GM12878 (cell line): ENCODE data around the gene CASTOR1. TPM values are rescaled to one million over a fixed set of nuclear protein-coding genes. Genes with fewer than 3 reads are reported as not detected.

Experiments
- ATAC-seq: fragments of 200-7000 bp; cut with Tn5 transposase; 3 replicates; pipeline ENCODE4 v1.9.1; 2020; ENCODE audit warnings: mild to moderate bottlenecking, moderate library complexity
- BruUV-seq: library from RNA; stranded (reverse); fragments of 400-500 nt; replicated peaks from 2 replicates; lab custom pipeline; 2021; lab: Mats Ljungman, UMichigan
- CTCF ChIA-PET: fragments of 300-600 bp; sonication (Branson Sonifier 250); formaldehyde crosslinking; extraction: SDS; loops from one replicate; lab custom pipeline; 2021; ENCODE audit warnings: inconsistent platforms; lab: Yijun Ruan, JAX
- POLR2A ChIA-PET: fragments of 350-600 bp; formaldehyde crosslinking; extraction: SDS; loops from one replicate; lab custom pipeline; 2021; ENCODE audit warnings: inconsistent platforms; lab: Charles Lee
- RAD21 ChIA-PET: fragments of 300-600 bp; sonication (Branson Sonifier 250); formaldehyde crosslinking; loops from one replicate; lab custom pipeline; 2023; ENCODE audit warnings: antibody characterized with exemption; ENCODE audit not compliant: unreplicated experiment; lab: Charles Lee
- SMC1A ChIA-PET: fragments of 300-600 bp; sonication (Branson Sonifier 250); formaldehyde crosslinking; loops from one replicate; lab custom pipeline; 2023; ENCODE audit not compliant: unreplicated experiment, uncharacterized antibody; lab: Charles Lee
- DNase-seq: peaks from one replicate; pipeline ENCODE4 v3.0.0-alpha.2; 2011; ENCODE audit warnings: low read depth, low spot score
- FAIRE-seq: peaks from 3 replicates; lab custom pipeline; 2011; peaks lifted over from hg19 to GRCh38; lab: Jason Lieb, UNC
- H2AFZ ChIP-seq: 2 replicates; pipeline ENCODE4 v1.6.0; 2011; ENCODE audit warnings: low read depth, low read length, control low read depth; ENCODE audit not compliant: control insufficient read depth
- H3K27ac ChIP-seq: 2 replicates; pipeline ENCODE4 v1.5.1; 2011; ENCODE audit warnings: control low read depth; ENCODE audit not compliant: control insufficient read depth, insufficient read depth
- H3K27me3 ChIP-seq, 2 experiments: replicated peaks in 1 of 2; 2 replicates each; pipeline versions ENCODE4 v1.6.0 to v1.6.1; 2011; ENCODE audit warnings: low read length in 1 of 2; ENCODE audit not compliant: control insufficient read depth in 2 of 2, insufficient read depth in 2 of 2
- H3K36me3 ChIP-seq, 2 experiments: 2 replicates each; pipeline ENCODE4 v1.5.1; 2011; ENCODE audit warnings: low read length in 1 of 2; ENCODE audit not compliant: control insufficient read depth in 2 of 2, insufficient read depth in 2 of 2
- H3K4me1 ChIP-seq: 2 replicates; pipeline ENCODE4 v1.6.1; 2011; ENCODE audit warnings: mild to moderate bottlenecking, low read length, moderate library complexity, mixed read lengths; ENCODE audit not compliant: control insufficient read depth, insufficient read depth
- H3K4me2 ChIP-seq: 2 replicates; pipeline ENCODE4 v1.6.0; 2011; ENCODE audit warnings: control low read depth; ENCODE audit not compliant: control insufficient read depth, insufficient read depth
- H3K4me3 ChIP-seq: fragments of 200-600 bp; sonication (generic); 2 replicates; pipeline ENCODE4 v1.5.1; 2016
- H3K79me2 ChIP-seq: 2 replicates; pipeline ENCODE4 v1.6.0; 2011; ENCODE audit warnings: low read length; ENCODE audit not compliant: control insufficient read depth, insufficient read depth
- H3K9ac ChIP-seq: 2 replicates; pipeline ENCODE4 v1.8.0; 2011; ENCODE audit warnings: low read length, control low read depth, mixed read lengths; ENCODE audit not compliant: control insufficient read depth, insufficient read depth
- H3K9me3 ChIP-seq: replicated peaks from 3 replicates; pipeline ENCODE4 v1.5.1; 2011; ENCODE audit warnings: mild to moderate bottlenecking, low read length; ENCODE audit not compliant: control insufficient read depth, insufficient read depth
- H4K20me1 ChIP-seq: 2 replicates; pipeline ENCODE4 v1.6.0; 2011; ENCODE audit not compliant: control insufficient read depth, insufficient read depth
- BCL3 ChIP-seq: IDR thresholded peaks from 2 replicates; pipeline ENCODE4 v1.6.1; 2011; ENCODE audit warnings: borderline replicate concordance, low read depth, mild to moderate bottlenecking, moderate library complexity, low read length; ENCODE audit not compliant: insufficient read depth, poor library complexity, severe bottlenecking
- CHD2 ChIP-seq: IDR thresholded peaks from 2 replicates; pipeline ENCODE4 v1.6.1; 2011; ENCODE audit warnings: low read depth, low read length, improper control_type of control experiment, borderline replicate concordance
- E2F8 ChIP-seq: fragments of 450-650 bp; IDR thresholded peaks from 2 replicates; pipeline ENCODE4 v1.6.1; 2018; ENCODE audit warnings: mild to moderate bottlenecking, low read depth, moderate library complexity; ENCODE audit not compliant: partially characterized antibody
- EZH2 ChIP-seq: IDR thresholded peaks from 2 replicates; pipeline ENCODE4 v1.6.1; 2012; ENCODE audit warnings: low read depth, mild to moderate bottlenecking, control low read depth, inconsistent platforms, low read length, borderline replicate concordance; ENCODE audit not compliant: control insufficient read depth
- FOS ChIP-seq: IDR thresholded peaks from 3 replicates; pipeline ENCODE4 v1.6.1; 2011; ENCODE audit warnings: borderline replicate concordance; ENCODE audit not compliant: insufficient read length; ENCODE audit errors: extremely low read depth
- GABPA ChIP-seq: IDR thresholded peaks from 2 replicates; pipeline ENCODE4 v1.6.1; 2014; ENCODE audit warnings: antibody characterized with exemption, low read depth, mild to moderate bottlenecking, inconsistent platforms
- HDAC2 ChIP-seq: fragments of 200-600 bp; sonication (generic); IDR thresholded peaks from 2 replicates; pipeline ENCODE4 v1.6.1; 2017
- MEF2A ChIP-seq: IDR thresholded peaks from 2 replicates; pipeline ENCODE4 v1.6.1; 2011; ENCODE audit warnings: low read depth, mild to moderate bottlenecking, low read length, moderate library complexity; ENCODE audit not compliant: insufficient read depth
- RAD21 ChIP-seq: IDR thresholded peaks from 2 replicates; pipeline ENCODE4 v1.6.1; 2011; ENCODE audit warnings: mild to moderate bottlenecking, low read depth, low read length, moderate library complexity; ENCODE audit not compliant: insufficient read depth
- RBBP5 ChIP-seq: fragments of 200-600 bp; sonication (generic); conservative IDR thresholded peaks from 2 replicates; pipeline ENCODE4 v1.6.1; 2016
- STAT3 ChIP-seq: IDR thresholded peaks from 2 replicates; pipeline ENCODE4 v1.6.1; 2011; ENCODE audit warnings: low read depth, low read length, improper control_type of control experiment
- YY1 ChIP-seq: IDR thresholded peaks from 2 replicates; pipeline ENCODE4 v1.6.1; 2011; ENCODE audit warnings: low read depth, mild to moderate bottlenecking, low read length
- ZBED1 ChIP-seq: IDR thresholded peaks from 2 replicates; pipeline ENCODE4 v1.6.1; 2016; ENCODE audit warnings: borderline replicate concordance
- ZBTB33 ChIP-seq: fragments of 450-650 bp; IDR thresholded peaks from 2 replicates; pipeline ENCODE4 v1.6.1; 2017; ENCODE audit warnings: mild to moderate bottlenecking
- ZNF207 ChIP-seq: fragments of 450-650 bp; IDR thresholded peaks from 2 replicates; pipeline ENCODE4 v1.6.1; 2014; ENCODE audit warnings: antibody characterized with exemption, mild to moderate bottlenecking, borderline replicate concordance
- ZZZ3 ChIP-seq: IDR thresholded peaks from 2 replicates; pipeline ENCODE4 v1.6.1; 2011; ENCODE audit warnings: low read depth; ENCODE audit not compliant: control insufficient read depth, insufficient read length
- WGBS: methylation state at CpG from one replicate; pipeline ENCODE4 v1.1.6; 2016; ENCODE audit warnings: low lambda C conversion rate; ENCODE audit not compliant: insufficient replicate concordance, insufficient coverage; ENCODE audit errors: missing lambda C conversion rate; 5-methylcytosine and 5-hydroxymethylcytosine counted together
- in situ Hi-C: fragments of 300-500 bp; cut with MboI; formaldehyde crosslinking; loops from 9 replicates; pipeline ENCODE4 v1.14.3; 2018; ENCODE audit warnings: mixed read lengths
- intact Hi-C: fragments of 100-400 bp; cut with micrococcal nuclease; formaldehyde crosslinking; loops from one replicate; pipeline ENCODE4 v1.14.2; 2022; ENCODE audit not compliant: unreplicated experiment
- polyA plus RNA-seq, 11 experiments: library from polyadenylated mRNA; depleted of rRNA in 4 of 11; unstranded in 6 of 11; stranded (reverse) in 5 of 11; fragments of >200 nt; fragmentation: Nextera tagmentation in 4 of 11; fragmentation: Illumina TruSeq in 1 of 11; extraction: Ambion mirVana in 4 of 11; extraction: Trizol in 1 of 11; gene quantifications; 1 replicate in 1 of 11; 2 replicates in 10 of 11; pipeline versions ENCODE4 v1.2.1 to v1.2.3, GENCODE V29; 2011 to 2016; ENCODE audit warnings: inconsistent platforms in 2 of 11, missing spikeins in 2 of 11, low read depth in 1 of 11
- total RNA-seq, 4 experiments: library from RNA; depleted of rRNA in 3 of 4; stranded (reverse); fragments of >200 nt in 3 of 4; fragmentation: Illumina TruSeq in 1 of 4; extraction: Trizol in 1 of 4; gene quantifications; 2 replicates each; pipeline versions ENCODE4 v1.2.1 to v1.2.3, GENCODE V29; 2013 to 2021

Gene CASTOR1
- total and polyA plus RNA-seq, 10 of the 15 experiments (the other 5 are each of a cell fraction or from before 2014, with no cell fraction given) = 0.31 to 9.1 (median 3.3) TPM

GRCh38 chr22:30336752-30337460 lies 47.6 kb upstream of the CASTOR1 start (continued):
- TF ChIP-seq ZBTB33 = no peak
- no peak for TF ChIP-seq EZH2
- TF ChIP-seq RBBP5 = no peak
- TF ChIP-seq YY1 = no peak
- TF ChIP-seq, all 136 proteins: peak for 0

- no peak overlapping the region for H3K4me2 ChIP-seq
- ChIA-PET CTCF (interaction anchor here (2.2 kb wide), 1 partner anchor 47 kb away, joined by 16 read pairs; the partner anchor contains the start of gene CASTOR1), SMC1A (interaction anchor here (1.0 to 1.1 kb wide), 3 partner anchors 19 to 74 kb away, joined by 3 to 4 read pairs (median 3); no protein-coding TSS in a partner anchor), POLR2A (interaction anchor here (1.1 kb wide), 1 partner anchor 8 kb away, joined by 4 read pairs; the partner anchor contains the start of gene TBC1D10A), RAD21 (interaction anchor here (0.7 kb wide), 1 partner anchor 8 kb away, joined by 4 read pairs; the partner anchor contains the start of gene TBC1D10A)
- intact Hi-C loops = no loop called here
- H3K4me3 ChIP-seq = no peak overlapping the region
- no peak for TF ChIP-seq RAD21
- TF ChIP-seq FOS = no peak
- TF ChIP-seq ZZZ3 = no peak
- TF ChIP-seq E2F8 = no peak
- no peak for TF ChIP-seq RBBP5
- TF ChIP-seq BCL3 = no peak
- TF ChIP-seq HDAC2 = no peak
- no peak for TF ChIP-seq CHD2
- no peak for TF ChIP-seq STAT3
- TF ChIP-seq GABPA = no peak
- TF ChIP-seq MEF2A = no peak
- TF ChIP-seq ZBED1 = no peak
- no peak for TF ChIP-seq ZNF207
- H3K27me3 ChIP-seq = no peaks in the 10 kb centered on the region
- peaks cover 54 to 70% of the 10 kb centered on the region in 2 experiments for H3K36me3 ChIP-seq
- FAIRE-seq (no peak), DNase-seq (no peak), ATAC-seq (no peak)
- H3K9me3 ChIP-seq = no peaks in the 10 kb centered on the region
- in situ Hi-C loops = no loop called here
- no peak overlapping the region for H2AFZ ChIP-seq
- no peak overlapping the region for H3K9ac ChIP-seq
- H3K79me2 ChIP-seq = no peaks in the 10 kb centered on the region
- BruUV-seq = no TSS peak
- WGBS = 100% methylated on average over 1 of the region's 1 CpG
- no peak overlapping the region for H3K27ac ChIP-seq
- H4K20me1 ChIP-seq = no peaks in the 10 kb centered on the region
- no peaks in the 10 kb centered on the region for H3K4me1 ChIP-seq
Observed at GRCh38 chr22:30335236-30335635, 45.9 kb upstream of the CASTOR1 start.
